PFSK-1 (cell line): Measurements from ENCODE around the gene RSPO4.

Experiments used
- POLR2AphosphoS5 ChIP-seq: IDR thresholded peaks from 2 replicates; pipeline ENCODE4 v1.6.1; 2012; ENCODE audit warnings: low read depth, mild to moderate bottlenecking, control low read depth, low read length, moderate library complexity
- SIN3A ChIP-seq: IDR thresholded peaks from 2 replicates; pipeline ENCODE4 v1.6.1; 2012; ENCODE audit warnings: mild to moderate bottlenecking, low read length, moderate library complexity, borderline replicate concordance; ENCODE audit not compliant: insufficient read depth
- TAF1 ChIP-seq: IDR thresholded peaks from 2 replicates; pipeline ENCODE4 v1.6.1; 2012; ENCODE audit warnings: low read length, control low read depth, borderline replicate concordance; ENCODE audit not compliant: insufficient read depth
- TF ChIP-seq, protein P1 (sequence below), 2 experiments: IDR thresholded peaks; 2 replicates each; pipeline versions ENCODE4 v1.6.1 to v1.8.0; 2011 to 2012; ENCODE audit warnings: low read depth in 2 of 2, low read length in 2 of 2, control low read depth in 1 of 2, inconsistent platforms in 1 of 2, mild to moderate bottlenecking in 1 of 2, moderate library complexity in 1 of 2; ENCODE audit not compliant: insufficient read depth in 1 of 2

DNA sequence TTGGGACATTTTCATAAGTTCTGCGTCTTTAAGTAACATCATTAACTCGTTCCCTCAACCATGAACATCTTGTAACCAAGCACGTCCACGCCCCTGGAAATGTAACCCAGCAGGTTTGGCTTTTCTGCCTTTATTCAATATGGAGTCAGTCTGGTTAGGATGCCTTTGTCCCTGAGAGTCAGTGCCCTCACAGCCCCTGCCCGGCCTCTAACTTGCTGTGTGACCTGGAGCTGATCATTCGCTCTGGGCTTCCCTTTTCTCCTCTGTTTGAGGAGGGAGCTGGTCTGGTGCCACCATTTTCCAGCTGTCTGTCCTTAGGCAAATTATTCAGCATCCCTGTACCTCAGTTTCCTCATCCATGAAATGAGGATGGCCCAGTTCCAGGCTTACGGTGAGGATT lies 59.5 kb downstream of the RSPO4 start:
- TF ChIP-seq TAF1 (no peak), POLR2AphosphoS5 (no peak), SIN3A (no peak)
- TF ChIP-seq, protein P1, sequence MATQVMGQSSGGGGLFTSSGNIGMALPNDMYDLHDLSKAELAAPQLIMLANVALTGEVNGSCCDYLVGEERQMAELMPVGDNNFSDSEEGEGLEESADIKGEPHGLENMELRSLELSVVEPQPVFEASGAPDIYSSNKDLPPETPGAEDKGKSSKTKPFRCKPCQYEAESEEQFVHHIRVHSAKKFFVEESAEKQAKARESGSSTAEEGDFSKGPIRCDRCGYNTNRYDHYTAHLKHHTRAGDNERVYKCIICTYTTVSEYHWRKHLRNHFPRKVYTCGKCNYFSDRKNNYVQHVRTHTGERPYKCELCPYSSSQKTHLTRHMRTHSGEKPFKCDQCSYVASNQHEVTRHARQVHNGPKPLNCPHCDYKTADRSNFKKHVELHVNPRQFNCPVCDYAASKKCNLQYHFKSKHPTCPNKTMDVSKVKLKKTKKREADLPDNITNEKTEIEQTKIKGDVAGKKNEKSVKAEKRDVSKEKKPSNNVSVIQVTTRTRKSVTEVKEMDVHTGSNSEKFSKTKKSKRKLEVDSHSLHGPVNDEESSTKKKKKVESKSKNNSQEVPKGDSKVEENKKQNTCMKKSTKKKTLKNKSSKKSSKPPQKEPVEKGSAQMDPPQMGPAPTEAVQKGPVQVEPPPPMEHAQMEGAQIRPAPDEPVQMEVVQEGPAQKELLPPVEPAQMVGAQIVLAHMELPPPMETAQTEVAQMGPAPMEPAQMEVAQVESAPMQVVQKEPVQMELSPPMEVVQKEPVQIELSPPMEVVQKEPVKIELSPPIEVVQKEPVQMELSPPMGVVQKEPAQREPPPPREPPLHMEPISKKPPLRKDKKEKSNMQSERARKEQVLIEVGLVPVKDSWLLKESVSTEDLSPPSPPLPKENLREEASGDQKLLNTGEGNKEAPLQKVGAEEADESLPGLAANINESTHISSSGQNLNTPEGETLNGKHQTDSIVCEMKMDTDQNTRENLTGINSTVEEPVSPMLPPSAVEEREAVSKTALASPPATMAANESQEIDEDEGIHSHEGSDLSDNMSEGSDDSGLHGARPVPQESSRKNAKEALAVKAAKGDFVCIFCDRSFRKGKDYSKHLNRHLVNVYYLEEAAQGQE (IDR thresholded peaks at IDR 0.05; ENCODE audit: insufficient read depth in 1 of 2, low read depth in 2 of 2, low read length in 2 of 2), result no peak
